Left ventricle myocardium inferior (tissue), 1 donor: ENCODE measurements around the gene HSF2. TPM values are rescaled to one million over a fixed set of nuclear protein-coding genes. Genes with fewer than 3 reads are reported as not detected.

Experiments used
- DNase-seq: peaks from one replicate; pipeline ENCODE4 v3.0.0-alpha.2; 2020
- H3K27ac ChIP-seq: fragments of 200-600 bp; replicated peaks from 2 replicates; pipeline ENCODE4 v1.8.0; 2021
- H3K27me3 ChIP-seq: fragments of 200-600 bp; 2 replicates; pipeline ENCODE4 v1.8.0; 2021; ENCODE audit warnings: low read depth
- H3K36me3 ChIP-seq: fragments of 200-600 bp; 2 replicates; pipeline ENCODE4 v1.8.0; 2021
- H3K4me1 ChIP-seq: fragments of 200-600 bp; 2 replicates; pipeline ENCODE4 v1.8.0; 2021
- H3K4me3 ChIP-seq: fragments of 200-600 bp; 2 replicates; pipeline ENCODE4 v1.8.0; 2021; ENCODE audit warnings: mild to moderate bottlenecking, moderate library complexity
- H3K9me3 ChIP-seq: fragments of 200-600 bp; replicated peaks from 2 replicates; pipeline ENCODE4 v1.8.0; 2021
- intact Hi-C: fragments of 100-400 bp; cut with micrococcal nuclease; formaldehyde crosslinking; loops from one replicate; pipeline ENCODE4 v1.11.0; 2022
- total RNA-seq: library from RNA; stranded (reverse); fragmentation: NEBNext Ultra II Directional; extraction: Animal tissue kit (Norgen Biotek cat#: 25700); gene quantifications from one replicate; pipeline ENCODE4 v1.2.1, GENCODE V29; 2021
- TF ChIP-seq, protein P1 (sequence below): fragments of 200-600 bp; IDR thresholded peaks from 2 replicates; pipeline ENCODE4 v1.8.0; 2021; ENCODE audit warnings: antibody characterized with exemption, mild to moderate bottlenecking, borderline replicate concordance
- donor health status: DM: no; HTN: yes; CAD: no; lungs with severe emphysema.

Gene HSF2
- total RNA-seq, 1 donor from 2014 or later: 21.0 TPM

DNA sequence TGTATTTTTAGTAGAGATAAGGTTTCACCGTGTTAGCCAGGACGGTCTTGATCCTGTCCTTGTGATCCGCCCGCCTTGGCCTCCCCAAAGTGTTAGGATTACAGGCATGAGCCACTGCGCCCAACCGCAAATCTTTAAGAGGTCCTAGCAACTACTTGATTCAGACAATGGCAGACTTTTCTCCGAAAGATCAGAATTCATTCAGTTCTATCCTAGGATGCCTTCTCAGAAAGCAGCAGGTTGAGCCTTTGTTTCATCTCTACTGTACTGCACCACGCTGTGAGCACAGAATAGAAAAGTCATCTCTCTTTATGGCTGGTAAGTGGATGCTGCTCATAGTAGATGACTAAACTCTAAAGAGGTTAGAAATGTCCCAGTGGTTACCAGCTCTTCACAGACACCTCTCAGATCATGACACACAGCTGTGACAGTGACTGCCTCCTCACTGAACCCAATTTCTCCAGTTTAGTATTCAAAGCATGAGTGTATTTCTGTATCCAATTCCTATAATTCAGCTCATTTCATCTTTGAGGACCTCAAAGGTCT is 6.0 kb upstream of the HSF2 start:
- Histone ChIP-seq H3K36me3 (no peaks in the 10 kb centered on the region), H3K27me3 (no peaks in the 10 kb centered on the region), H3K4me3 (no peak overlapping the region), H3K4me1 (no peaks in the 10 kb centered on the region), H3K27ac (no peak overlapping the region), H3K9me3 (no peaks in the 10 kb centered on the region)
- DNase-seq: no peak
- TF ChIP-seq, protein P1, sequence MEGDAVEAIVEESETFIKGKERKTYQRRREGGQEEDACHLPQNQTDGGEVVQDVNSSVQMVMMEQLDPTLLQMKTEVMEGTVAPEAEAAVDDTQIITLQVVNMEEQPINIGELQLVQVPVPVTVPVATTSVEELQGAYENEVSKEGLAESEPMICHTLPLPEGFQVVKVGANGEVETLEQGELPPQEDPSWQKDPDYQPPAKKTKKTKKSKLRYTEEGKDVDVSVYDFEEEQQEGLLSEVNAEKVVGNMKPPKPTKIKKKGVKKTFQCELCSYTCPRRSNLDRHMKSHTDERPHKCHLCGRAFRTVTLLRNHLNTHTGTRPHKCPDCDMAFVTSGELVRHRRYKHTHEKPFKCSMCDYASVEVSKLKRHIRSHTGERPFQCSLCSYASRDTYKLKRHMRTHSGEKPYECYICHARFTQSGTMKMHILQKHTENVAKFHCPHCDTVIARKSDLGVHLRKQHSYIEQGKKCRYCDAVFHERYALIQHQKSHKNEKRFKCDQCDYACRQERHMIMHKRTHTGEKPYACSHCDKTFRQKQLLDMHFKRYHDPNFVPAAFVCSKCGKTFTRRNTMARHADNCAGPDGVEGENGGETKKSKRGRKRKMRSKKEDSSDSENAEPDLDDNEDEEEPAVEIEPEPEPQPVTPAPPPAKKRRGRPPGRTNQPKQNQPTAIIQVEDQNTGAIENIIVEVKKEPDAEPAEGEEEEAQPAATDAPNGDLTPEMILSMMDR: no peak
- intact Hi-C loops: no loop called here

DNA sequence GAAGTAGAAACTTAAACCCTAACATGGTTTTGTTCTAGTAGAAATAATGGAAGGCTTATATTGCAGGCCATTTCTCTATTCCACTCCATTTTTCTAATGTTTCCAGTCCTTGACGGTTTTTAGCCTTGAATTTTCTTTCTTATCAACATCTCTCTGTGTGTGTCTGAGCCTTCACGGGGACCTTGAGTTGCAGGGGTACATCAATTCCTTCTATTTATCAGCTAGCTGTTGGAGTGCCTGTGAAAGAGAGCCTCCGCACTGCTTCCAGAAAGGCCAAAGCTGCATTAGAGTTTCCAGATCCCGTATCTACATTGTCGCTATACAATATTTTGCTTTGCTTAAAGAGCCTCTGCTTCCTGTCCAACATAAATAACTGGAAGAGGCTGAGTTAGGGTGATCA is 5.4 kb upstream of the HSF2 start:
- no peak overlapping the region for H3K4me3 ChIP-seq
- H3K4me1 ChIP-seq: peaks cover 5% of the 10 kb centered on the region
- no peaks in the 10 kb centered on the region for H3K27me3 ChIP-seq
- intact Hi-C loops: no loop called here
- no peaks in the 10 kb centered on the region for H3K36me3 ChIP-seq
- no peaks in the 10 kb centered on the region for H3K9me3 ChIP-seq
- TF ChIP-seq, protein P1: no peak
- DNase-seq: no peak
- H3K27ac ChIP-seq: no peak overlapping the region

- H3K27me3 ChIP-seq: no peaks in the 10 kb centered on the region
- no peaks in the 10 kb centered on the region for H3K9me3 ChIP-seq
- TF ChIP-seq, protein P1: no peak
- intact Hi-C loops: no loop called here
- peak overlapping the region; percentile 89 for H3K27ac ChIP-seq
- no peaks in the 10 kb centered on the region for H3K36me3 ChIP-seq
- H3K4me3 ChIP-seq: peak overlapping the region; percentile 92
- DNase-seq: no peak
- peaks cover 46% of the 10 kb centered on the region for H3K4me1 ChIP-seq
Measured at GRCh38 chr6:122399055-122399347, 451 bp upstream of the HSF2 start.

- Histone ChIP-seq H3K9me3 (no peaks in the 10 kb centered on the region), H3K27ac (peak overlapping the region; percentile 89), H3K4me1 (peaks cover 55% of the 10 kb centered on the region), H3K4me3 (peak overlapping the region; percentile 92), H3K36me3 (no peaks in the 10 kb centered on the region), H3K27me3 (no peaks in the 10 kb centered on the region)
- intact Hi-C loops: no loop called here
- DNase-seq: peak; percentile 25
- TF ChIP-seq, protein P1: no peak
Measured at GRCh38 chr6:122400121-122400450, 634 bp downstream of the HSF2 start.

- TF ChIP-seq, protein P1: no peak
- H3K9me3 ChIP-seq: no peaks in the 10 kb centered on the region
- H3K4me3 ChIP-seq: peak overlapping the region; percentile 92
- H3K36me3 ChIP-seq: no peaks in the 10 kb centered on the region
- no peaks in the 10 kb centered on the region for H3K27me3 ChIP-seq
- intact Hi-C loops: no loop called here
- peaks cover 60% of the 10 kb centered on the region for H3K4me1 ChIP-seq
- peak overlapping the region; percentile 89 for H3K27ac ChIP-seq
- no peak for DNase-seq
Measured at GRCh38 chr6:122400462-122401089, 1.1 kb downstream of the HSF2 start.

DNA sequence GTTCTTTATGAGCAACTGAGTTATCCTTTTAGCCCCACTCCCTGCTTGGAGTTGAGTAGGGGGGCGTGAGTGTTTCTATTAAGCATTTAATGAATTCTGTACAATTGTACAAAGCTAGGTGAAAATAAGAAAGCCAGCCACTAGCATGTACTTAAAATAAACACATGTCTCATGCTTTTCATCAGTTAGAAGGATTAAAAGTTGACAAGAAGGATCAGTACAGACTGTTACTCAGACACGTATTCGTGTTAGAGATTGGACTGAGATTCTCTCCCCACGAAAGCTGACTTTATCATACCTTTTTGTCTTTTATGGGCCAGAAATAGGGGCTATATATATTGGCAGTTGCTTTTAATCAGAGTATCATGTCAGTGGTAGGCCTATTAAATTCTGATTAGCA is 1.7 kb downstream of the HSF2 start:
- Histone ChIP-seq H3K36me3 (no peaks in the 10 kb centered on the region), H3K4me3 (peak overlapping the region; percentile 92), H3K9me3 (no peaks in the 10 kb centered on the region), H3K27me3 (no peaks in the 10 kb centered on the region), H3K4me1 (peaks cover 65% of the 10 kb centered on the region), H3K27ac (peak overlapping the region; percentile 89)
- DNase-seq: no peak
- TF ChIP-seq, protein P1: no peak
- intact Hi-C loops: no loop called here
